HepG2 (cell line): ENCODE results near the gene MACROH2A1. TPM values are rescaled to one million over a fixed set of nuclear protein-coding genes. Genes with fewer than 3 reads are reported as not detected.

Experiments used
- ATAC-seq: fragments of 200-7000 bp; cut with Tn5 transposase; 3 replicates; pipeline ENCODE4 v1.9.1; 2020; ENCODE audit warnings: mild to moderate bottlenecking, moderate library complexity
- BruUV-seq: library from RNA; stranded (reverse); fragments of 400-500 nt; replicated peaks from 2 replicates; lab custom pipeline; 2021; lab: Mats Ljungman, UMichigan
- CTCF ChIA-PET: fragments of 300-600 bp; formaldehyde crosslinking; extraction: SDS; loops from one replicate; lab custom pipeline; 2021; ENCODE audit warnings: low total read pairs, inconsistent platforms, low intra/inter-chr PET ratio; lab: Yijun Ruan, JAX
- POLR2A ChIA-PET: fragments of 350-600 bp; sonication (Branson Sonifier 250); formaldehyde crosslinking; loops from one replicate; lab custom pipeline; 2020; ENCODE audit warnings: antibody characterized with exemption, inconsistent platforms; lab: Yijun Ruan, JAX
- DNase-seq: peaks from one replicate; pipeline ENCODE4 v3.0.0-alpha.2; 2015; ENCODE audit warnings: low spot score
- FAIRE-seq: peaks from 3 replicates; lab custom pipeline; 2011; peaks lifted over from hg19 to GRCh38; lab: Jason Lieb, UNC
- H2AFZ ChIP-seq: one replicate; pipeline ENCODE4 v1.6.1; 2011; ENCODE audit warnings: low read length, inconsistent platforms
- H3K27ac ChIP-seq: fragments of 300-600 bp; 3 replicates; pipeline ENCODE4 v1.8.0; 2011; ENCODE audit warnings: mixed run types, mild to moderate bottlenecking, mixed read lengths, low read length, inconsistent platforms; ENCODE audit not compliant: insufficient read depth; ENCODE audit errors: extremely low read length
- H3K27me3 ChIP-seq, 2 experiments: fragments of 200-600 bp in 1 of 2; 2 replicates in 1 of 2; 3 replicates in 1 of 2; pipeline versions ENCODE4 v1.6.0 to v1.8.0; 2011; ENCODE audit warnings: low read length in 2 of 2, mild to moderate bottlenecking in 2 of 2, moderate library complexity in 2 of 2, inconsistent platforms in 1 of 2; ENCODE audit not compliant: insufficient read depth in 2 of 2, control insufficient read depth in 1 of 2
- H3K36me3 ChIP-seq, 2 experiments: fragments of 200-600 bp in 1 of 2; replicated peaks in 1 of 2; 2 replicates in 1 of 2; 3 replicates in 1 of 2; pipeline versions ENCODE4 v1.5.1 to v1.8.0; 2011; ENCODE audit warnings: low read length in 2 of 2, inconsistent platforms in 1 of 2; ENCODE audit not compliant: insufficient read depth in 2 of 2, control insufficient read depth in 1 of 2
- H3K4me1 ChIP-seq: 2 replicates; pipeline ENCODE4 v1.5.1; 2012; ENCODE audit warnings: low read length, inconsistent platforms; ENCODE audit not compliant: insufficient read depth
- H3K4me2 ChIP-seq: 2 replicates; pipeline ENCODE4 v1.6.0; 2011; ENCODE audit warnings: low read depth, low read length, inconsistent platforms
- H3K4me3 ChIP-seq, 3 experiments: fragments of 200-600 bp in 1 of 3; sonication (generic), shearing (Covaris generic) in 1 of 3; replicated peaks in 1 of 3; 2 replicates each; pipeline ENCODE4 v1.5.1; 2011 to 2016; ENCODE audit warnings: low read length in 3 of 3, inconsistent platforms in 2 of 3, low read depth in 2 of 3, mild to moderate bottlenecking in 2 of 3, control low read depth in 1 of 3, mixed read lengths in 1 of 3; ENCODE audit not compliant: insufficient read depth in 1 of 3
- H3K79me2 ChIP-seq: one replicate; pipeline ENCODE4 v1.6.1; 2011; ENCODE audit warnings: low read length, inconsistent platforms; ENCODE audit not compliant: insufficient read depth
- H3K9ac ChIP-seq: 2 replicates; pipeline ENCODE4 v1.6.0; 2011; ENCODE audit warnings: mild to moderate bottlenecking, low read depth, low read length, inconsistent platforms; ENCODE audit not compliant: insufficient read depth
- H3K9me3 ChIP-seq: 2 replicates; pipeline ENCODE4 v1.5.1; 2012; ENCODE audit warnings: mild to moderate bottlenecking, low read length
- H4K20me1 ChIP-seq: 2 replicates; pipeline ENCODE4 v1.6.0; 2011; ENCODE audit warnings: inconsistent platforms, mild to moderate bottlenecking, low read length, moderate library complexity; ENCODE audit not compliant: insufficient read depth
- ISL2 ChIP-seq: sonication (generic); formaldehyde crosslinking; IDR thresholded peaks from 2 replicates; pipeline ENCODE4 v1.5.0; 2020; ENCODE audit warnings: missing genetic modification reagents
- KDM2A ChIP-seq: sonication (generic); formaldehyde crosslinking; IDR thresholded peaks from 2 replicates; pipeline ENCODE4 v1.4.0; 2020; ENCODE audit warnings: low read depth, missing genetic modification reagents, borderline replicate concordance
- MATR3 ChIP-seq: sonication (generic); formaldehyde crosslinking; IDR thresholded peaks from 2 replicates; pipeline ENCODE4 v1.4.0; 2020; ENCODE audit warnings: missing genetic modification reagents
- NAIF1 ChIP-seq: sonication (generic); formaldehyde crosslinking; IDR thresholded peaks from 2 replicates; pipeline ENCODE4 v1.5.0; 2020; ENCODE audit warnings: mild to moderate bottlenecking, missing genetic modification reagents, borderline replicate concordance
- RARG ChIP-seq: sonication (generic); formaldehyde crosslinking; IDR thresholded peaks from 2 replicates; pipeline ENCODE4 v1.4.0; 2020; ENCODE audit warnings: low read depth, mild to moderate bottlenecking, missing genetic modification reagents
- SUZ12 ChIP-seq: fragments of 150-350 bp; IDR thresholded peaks from 2 replicates; pipeline ENCODE4 v1.6.1; 2014; ENCODE audit warnings: low read depth, low read length
- ZFP36L1 ChIP-seq: sonication (generic); formaldehyde crosslinking; IDR thresholded peaks from 2 replicates; pipeline ENCODE4 v1.8.0; 2022; ENCODE audit warnings: mild to moderate bottlenecking, missing genetic modification reagents, moderate library complexity
- ZNF207 ChIP-seq: fragments of 450-650 bp; IDR thresholded peaks from 2 replicates; pipeline ENCODE4 v1.6.1; 2016; ENCODE audit warnings: antibody characterized with exemption, borderline replicate concordance
- ZNF264 ChIP-seq: sonication (generic); formaldehyde crosslinking; IDR thresholded peaks from 2 replicates; pipeline ENCODE4 v1.4.0; 2020; ENCODE audit warnings: missing genetic modification reagents
- ZNF282 ChIP-seq: fragments of 450-650 bp; IDR thresholded peaks from 2 replicates; pipeline ENCODE4 v1.6.1; 2018; ENCODE audit not compliant: partially characterized antibody
- ZNF703 ChIP-seq: sonication (generic); formaldehyde crosslinking; IDR thresholded peaks from 2 replicates; pipeline ENCODE4 v1.5.1; 2020; ENCODE audit warnings: missing genetic modification reagents, mild to moderate bottlenecking, moderate library complexity, borderline replicate concordance
- WGBS: methylation state at CpG from one replicate; pipeline ENCODE4 v1.1.6; 2017; ENCODE audit warnings: low lambda C conversion rate; 5-methylcytosine and 5-hydroxymethylcytosine counted together
- in situ Hi-C: cut with HindIII; loops from 2 replicates; pipeline ENCODE4 v1.10.0; 2017; ENCODE audit warnings: low pct_unique_long_range_greater_than_20kb; ENCODE audit not compliant: extremely low pct_ligation_motif_present
- intact Hi-C: fragments of 100-400 bp; cut with micrococcal nuclease; formaldehyde crosslinking; loops from one replicate; pipeline ENCODE4 v1.10.0; 2022; ENCODE audit not compliant: unreplicated experiment
- polyA plus RNA-seq, 8 experiments: library from polyadenylated mRNA; depleted of rRNA in 3 of 8; stranded (reverse) in 7 of 8; unstranded in 1 of 8; fragments of >200 nt; fragmentation: Illumina TruSeq in 4 of 8; extraction: Trizol in 4 of 8; gene quantifications; 2 replicates each; pipeline versions ENCODE4 v1.2.1 to v1.2.3, GENCODE V29; 2011 to 2016; ENCODE audit warnings: low read depth in 4 of 8, missing spikeins in 1 of 8, mixed read lengths in 1 of 8; ENCODE audit not compliant: insufficient read depth in 1 of 8
- total RNA-seq, 5 experiments: library from RNA; depleted of rRNA; stranded (reverse); fragments of >200 nt; fragmentation: Illumina TruSeq; extraction: Trizol; gene quantifications; 2 replicates each; pipeline ENCODE4 v1.2.3, GENCODE V29; 2016; ENCODE audit warnings: low read depth in 1 of 5
- TF ChIP-seq, protein P1 (sequence below): fragments of 450-650 bp; IDR thresholded peaks from 2 replicates; pipeline ENCODE4 v1.6.1; 2016
- TF ChIP-seq, protein P2 (sequence below): sonication (generic); formaldehyde crosslinking; IDR thresholded peaks from 2 replicates; pipeline ENCODE4 v1.8.0; 2022; ENCODE audit warnings: mild to moderate bottlenecking, missing genetic modification reagents
- TF ChIP-seq, protein P3 (sequence below): sonication (generic); formaldehyde crosslinking; IDR thresholded peaks from 2 replicates; pipeline ENCODE4 v1.4.0; 2020; ENCODE audit warnings: mild to moderate bottlenecking, low read depth, missing genetic modification reagents

Gene MACROH2A1
- total and polyA plus RNA-seq, 2 of the 13 experiments (the other 11 are each of a cell fraction or from before 2014, with no cell fraction given), result 69.1 to 158 TPM

DNA sequence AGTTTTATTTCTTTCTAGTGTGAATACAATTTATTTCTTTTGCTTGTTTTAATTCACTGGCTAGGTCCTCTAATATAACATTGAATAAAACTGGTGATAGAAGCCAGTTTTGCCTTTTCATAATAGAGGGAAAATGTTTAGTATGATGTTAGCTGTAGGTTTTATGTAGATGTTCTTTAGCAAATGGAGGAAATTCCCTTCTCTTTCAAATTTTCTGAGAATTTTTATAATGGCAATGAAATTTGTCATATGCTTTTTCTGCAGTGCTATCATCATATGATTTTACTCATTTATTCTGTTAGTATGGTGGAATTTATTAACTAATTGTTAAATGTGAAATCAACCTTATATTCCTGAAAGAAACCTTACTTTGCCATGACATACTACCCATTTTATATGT, 18.1 kb upstream of the MACROH2A1 start (continued):
- no peak for TF ChIP-seq RARG (CRISPR knock-in tag)

DNA sequence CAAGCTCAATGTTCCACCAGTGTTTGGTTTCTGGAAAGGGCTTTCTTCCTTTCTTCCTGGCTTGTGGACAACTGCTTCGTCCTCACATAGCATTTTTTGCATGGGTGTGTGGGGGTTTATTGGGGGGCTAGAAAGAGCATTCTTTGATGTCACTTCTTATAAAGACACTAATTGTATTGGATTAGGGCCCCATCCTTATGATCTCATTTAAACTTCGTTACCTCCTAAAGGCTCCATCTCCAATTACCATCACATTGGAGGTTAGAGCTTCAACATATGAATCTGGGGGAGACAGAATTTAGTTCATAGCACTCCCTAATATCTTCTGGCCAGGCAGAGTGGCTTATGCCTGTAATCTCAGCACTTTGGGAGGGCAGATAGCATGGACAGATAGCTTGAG, 6.1 kb upstream of the MACROH2A1 start:
- Histone ChIP-seq H2AFZ (no peak overlapping the region), H3K36me3 (no peaks in the 10 kb centered on the region), H3K27ac (no peak overlapping the region), H3K4me2 (no peak overlapping the region)
- intact Hi-C loops, result no loop called here
- TF ChIP-seq, protein P1, sequence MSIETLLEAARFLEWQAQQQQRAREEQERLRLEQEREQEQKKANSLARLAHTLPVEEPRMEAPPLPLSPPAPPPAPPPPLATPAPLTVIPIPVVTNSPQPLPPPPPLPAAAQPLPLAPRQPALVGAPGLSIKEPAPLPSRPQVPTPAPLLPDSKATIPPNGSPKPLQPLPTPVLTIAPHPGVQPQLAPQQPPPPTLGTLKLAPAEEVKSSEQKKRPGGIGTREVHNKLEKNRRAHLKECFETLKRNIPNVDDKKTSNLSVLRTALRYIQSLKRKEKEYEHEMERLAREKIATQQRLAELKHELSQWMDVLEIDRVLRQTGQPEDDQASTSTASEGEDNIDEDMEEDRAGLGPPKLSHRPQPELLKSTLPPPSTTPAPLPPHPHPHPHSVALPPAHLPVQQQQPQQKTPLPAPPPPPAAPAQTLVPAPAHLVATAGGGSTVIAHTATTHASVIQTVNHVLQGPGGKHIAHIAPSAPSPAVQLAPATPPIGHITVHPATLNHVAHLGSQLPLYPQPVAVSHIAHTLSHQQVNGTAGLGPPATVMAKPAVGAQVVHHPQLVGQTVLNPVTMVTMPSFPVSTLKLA, result no peak
- TF ChIP-seq ZNF264 (CRISPR knock-in tag) (peak; percentile 93), MATR3 (no peak)
- TF ChIP-seq, all 625 proteins: peak for 1
- H4K20me1 ChIP-seq, result no peaks in the 10 kb centered on the region
- ChIA-PET POLR2A (no interaction called here), CTCF (no interaction called here)
- no TSS peak for BruUV-seq
- H3K4me1 ChIP-seq, result peaks cover 12% of the 10 kb centered on the region
- no peaks in the 10 kb centered on the region for H3K79me2 ChIP-seq
- in situ Hi-C loops, result no loop called here
- no peak for DNase-seq
- no peaks in the 10 kb centered on the region for H3K27me3 ChIP-seq
- no peak overlapping the region for H3K4me3 ChIP-seq
- no peak overlapping the region for H3K9ac ChIP-seq
- 5% methylated on average over 2 of the region's 2 CpGs for WGBS
- FAIRE-seq, result no peak
- ATAC-seq, result no peak
- H3K9me3 ChIP-seq, result no peaks in the 10 kb centered on the region

DNA sequence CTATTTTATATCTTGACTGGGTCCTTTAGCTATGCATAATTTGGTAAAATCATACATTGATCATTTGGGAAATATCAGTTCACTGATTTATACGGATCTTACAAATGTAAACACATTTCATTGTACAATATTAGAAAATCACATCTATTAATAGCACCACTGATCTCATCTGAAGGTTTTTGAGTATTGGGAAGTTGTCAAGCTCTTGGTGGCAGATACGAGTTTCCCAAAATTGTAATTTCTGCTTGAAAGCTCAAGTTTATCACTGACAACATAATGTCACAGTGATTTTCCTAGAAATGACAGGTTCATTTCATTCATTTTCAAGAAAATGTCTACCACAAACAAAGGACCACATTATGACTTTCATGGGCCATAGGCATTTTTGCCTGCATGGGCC, 3.0 kb upstream of the MACROH2A1 start:
- H3K27ac ChIP-seq, result no peak overlapping the region
- intact Hi-C loops, result no loop called here
- no peaks in the 10 kb centered on the region for H3K9me3 ChIP-seq
- H3K36me3 ChIP-seq, result no peaks in the 10 kb centered on the region
- ChIA-PET CTCF (no interaction called here), POLR2A (no interaction called here)
- no peak overlapping the region for H3K9ac ChIP-seq
- ATAC-seq, result no peak
- DNase-seq, result no peak
- peaks cover 16% of the 10 kb centered on the region for H3K79me2 ChIP-seq
- H2AFZ ChIP-seq, result no peak overlapping the region
- 79% methylated on average over 2 of the region's 2 CpGs for WGBS
- peaks cover 33% of the 10 kb centered on the region for H3K4me1 ChIP-seq
- in situ Hi-C loops, result no loop called here
- no peaks in the 10 kb centered on the region for H3K27me3 ChIP-seq
- H3K4me2 ChIP-seq, result no peak overlapping the region
- H4K20me1 ChIP-seq, result peaks cover 11% of the 10 kb centered on the region; the same call in 1 of the 2 replicates
- no peak overlapping the region for H3K4me3 ChIP-seq
- FAIRE-seq, result no peak
- BruUV-seq, result no TSS peak
- TF ChIP-seq ISL2 (CRISPR knock-in tag), result no peak
- TF ChIP-seq ZFP36L1 (CRISPR knock-in tag), result no peak
- no peak for TF ChIP-seq ZNF207
- TF ChIP-seq NAIF1 (CRISPR knock-in tag), result no peak
- TF ChIP-seq SUZ12, result no peak
- no peak for TF ChIP-seq ZNF282
- TF ChIP-seq ZNF703 (CRISPR knock-in tag), result no peak
- TF ChIP-seq KDM2A (CRISPR knock-in tag), result no peak
- TF ChIP-seq, protein P2, sequence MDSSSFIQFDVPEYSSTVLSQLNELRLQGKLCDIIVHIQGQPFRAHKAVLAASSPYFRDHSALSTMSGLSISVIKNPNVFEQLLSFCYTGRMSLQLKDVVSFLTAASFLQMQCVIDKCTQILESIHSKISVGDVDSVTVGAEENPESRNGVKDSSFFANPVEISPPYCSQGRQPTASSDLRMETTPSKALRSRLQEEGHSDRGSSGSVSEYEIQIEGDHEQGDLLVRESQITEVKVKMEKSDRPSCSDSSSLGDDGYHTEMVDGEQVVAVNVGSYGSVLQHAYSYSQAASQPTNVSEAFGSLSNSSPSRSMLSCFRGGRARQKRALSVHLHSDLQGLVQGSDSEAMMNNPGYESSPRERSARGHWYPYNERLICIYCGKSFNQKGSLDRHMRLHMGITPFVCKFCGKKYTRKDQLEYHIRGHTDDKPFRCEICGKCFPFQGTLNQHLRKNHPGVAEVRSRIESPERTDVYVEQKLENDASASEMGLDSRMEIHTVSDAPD (CRISPR knock-in tag), result no peak
- TF ChIP-seq, protein P3, sequence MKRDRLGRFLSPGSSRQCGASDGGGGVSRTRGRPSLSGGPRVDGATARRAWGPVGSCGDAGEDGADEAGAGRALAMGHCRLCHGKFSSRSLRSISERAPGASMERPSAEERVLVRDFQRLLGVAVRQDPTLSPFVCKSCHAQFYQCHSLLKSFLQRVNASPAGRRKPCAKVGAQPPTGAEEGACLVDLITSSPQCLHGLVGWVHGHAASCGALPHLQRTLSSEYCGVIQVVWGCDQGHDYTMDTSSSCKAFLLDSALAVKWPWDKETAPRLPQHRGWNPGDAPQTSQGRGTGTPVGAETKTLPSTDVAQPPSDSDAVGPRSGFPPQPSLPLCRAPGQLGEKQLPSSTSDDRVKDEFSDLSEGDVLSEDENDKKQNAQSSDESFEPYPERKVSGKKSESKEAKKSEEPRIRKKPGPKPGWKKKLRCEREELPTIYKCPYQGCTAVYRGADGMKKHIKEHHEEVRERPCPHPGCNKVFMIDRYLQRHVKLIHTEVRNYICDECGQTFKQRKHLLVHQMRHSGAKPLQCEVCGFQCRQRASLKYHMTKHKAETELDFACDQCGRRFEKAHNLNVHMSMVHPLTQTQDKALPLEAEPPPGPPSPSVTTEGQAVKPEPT, result no peak
